Measurements from ENCODE around the gene GFER.
A peak's percentile ranks its signal among the peaks of the same experiment; 100 is the strongest.

GFER gene

DNA sequence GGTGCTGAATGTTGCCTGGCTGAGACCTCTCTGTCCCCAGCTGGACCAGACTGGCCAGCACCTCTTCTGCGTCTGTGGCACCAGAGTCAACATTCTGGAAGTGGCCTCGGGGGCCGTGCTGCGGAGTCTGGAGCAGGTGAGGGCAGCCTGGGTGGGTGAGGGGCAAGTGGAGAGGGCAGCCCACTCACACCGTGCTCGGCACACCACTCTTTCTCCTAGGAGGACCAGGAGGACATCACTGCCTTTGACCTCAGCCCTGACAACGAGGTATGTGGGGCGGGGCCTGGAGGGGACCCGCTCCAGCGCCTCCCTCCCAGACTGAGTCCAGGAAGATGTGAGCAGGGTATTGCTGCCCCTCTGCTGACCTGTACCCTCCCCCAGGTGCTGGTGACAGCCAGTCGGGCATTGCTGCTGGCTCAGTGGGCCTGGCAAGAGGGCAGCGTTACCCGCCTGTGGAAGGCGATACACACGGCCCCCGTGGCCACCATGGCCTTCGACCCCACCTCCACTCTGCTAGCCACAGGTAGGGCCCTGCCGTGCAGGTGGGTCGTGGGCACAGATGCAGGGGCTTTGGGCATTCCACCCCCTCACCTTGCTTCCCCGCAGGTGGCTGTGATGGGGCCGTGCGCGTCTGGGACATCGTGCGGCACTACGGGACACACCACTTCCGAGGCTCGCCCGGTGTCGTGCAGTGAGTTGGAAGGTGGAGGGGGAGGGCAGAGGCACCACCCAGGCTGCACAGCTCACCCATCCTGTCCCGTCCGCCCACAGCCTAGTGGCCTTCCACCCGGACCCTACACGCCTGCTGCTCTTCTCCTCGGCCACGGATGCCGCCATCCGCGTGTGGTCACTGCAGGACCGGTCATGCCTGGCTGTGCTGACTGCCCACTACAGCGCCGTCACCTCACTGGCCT lies 9.6 kb upstream of the GFER start:
- DNase-seq (ENCODE audit: low spot score): no peak

GRCh38 chr16:1975432-1976215 lies 8.4 kb upstream of the GFER start:
- DNase-seq (ENCODE audit: low spot score): no peak

DNA sequence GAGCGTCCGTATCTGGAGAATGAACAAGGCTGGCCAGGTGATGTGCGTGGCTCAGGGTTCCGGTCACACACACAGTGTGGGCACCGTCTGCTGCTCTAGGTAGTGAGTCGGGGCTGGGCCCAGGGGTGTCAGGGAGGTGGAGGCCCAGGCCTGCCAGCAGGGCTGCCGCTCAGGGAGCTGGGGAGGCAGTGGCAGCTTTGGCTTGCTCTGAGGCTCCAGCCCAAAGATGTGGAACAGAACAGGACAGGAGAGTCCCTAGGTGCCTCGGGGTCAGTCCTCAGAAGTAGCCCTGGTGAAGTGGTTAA lies 7.8 kb upstream of the GFER start:
- DNase-seq (ENCODE audit: low spot score): no peak

DNA sequence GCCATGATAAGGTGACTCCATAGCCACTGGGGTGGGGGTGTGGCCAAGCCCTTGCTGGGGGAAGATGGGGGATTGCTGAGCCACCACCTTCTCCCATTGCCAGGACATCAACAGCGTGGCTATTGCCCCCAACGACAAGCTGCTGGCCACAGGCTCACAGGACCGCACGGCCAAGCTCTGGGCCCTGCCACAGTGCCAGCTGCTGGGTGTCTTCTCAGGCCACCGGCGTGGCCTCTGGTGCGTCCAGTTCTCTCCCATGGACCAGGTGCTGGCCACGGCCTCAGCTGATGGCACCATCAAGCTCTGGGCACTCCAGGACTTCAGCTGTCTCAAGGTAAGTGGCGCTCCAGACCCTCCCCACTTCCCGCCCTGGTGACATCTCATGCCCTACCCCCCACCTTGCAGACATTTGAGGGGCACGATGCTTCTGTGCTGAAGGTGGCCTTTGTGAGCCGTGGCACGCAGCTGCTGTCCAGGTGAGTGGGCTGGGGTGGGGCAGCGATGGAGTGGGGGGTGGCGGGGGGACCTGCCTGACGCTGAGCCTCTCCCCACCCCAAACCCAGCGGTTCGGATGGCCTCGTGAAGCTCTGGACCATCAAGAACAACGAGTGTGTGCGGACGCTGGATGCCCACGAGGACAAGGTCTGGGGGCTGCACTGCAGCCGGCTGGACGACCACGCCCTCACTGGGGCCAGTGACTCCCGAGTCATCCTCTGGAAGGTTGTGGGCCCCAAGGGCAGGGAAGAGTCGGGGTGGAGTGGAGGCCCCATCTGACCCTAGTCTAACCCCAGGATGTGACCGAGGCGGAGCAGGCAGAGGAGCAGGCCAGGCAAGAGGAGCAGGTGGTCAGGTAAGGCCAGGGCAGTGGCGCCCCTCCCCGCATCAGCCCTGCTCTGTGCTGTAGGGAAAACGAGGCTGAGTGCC lies 6.8 kb upstream of the GFER start:
- DNase-seq (ENCODE audit: low spot score): no peak

GRCh38 chr16:1977875-1978268 lies 6.1 kb upstream of the GFER start:
- DNase-seq (ENCODE audit: low spot score): no peak

DNA sequence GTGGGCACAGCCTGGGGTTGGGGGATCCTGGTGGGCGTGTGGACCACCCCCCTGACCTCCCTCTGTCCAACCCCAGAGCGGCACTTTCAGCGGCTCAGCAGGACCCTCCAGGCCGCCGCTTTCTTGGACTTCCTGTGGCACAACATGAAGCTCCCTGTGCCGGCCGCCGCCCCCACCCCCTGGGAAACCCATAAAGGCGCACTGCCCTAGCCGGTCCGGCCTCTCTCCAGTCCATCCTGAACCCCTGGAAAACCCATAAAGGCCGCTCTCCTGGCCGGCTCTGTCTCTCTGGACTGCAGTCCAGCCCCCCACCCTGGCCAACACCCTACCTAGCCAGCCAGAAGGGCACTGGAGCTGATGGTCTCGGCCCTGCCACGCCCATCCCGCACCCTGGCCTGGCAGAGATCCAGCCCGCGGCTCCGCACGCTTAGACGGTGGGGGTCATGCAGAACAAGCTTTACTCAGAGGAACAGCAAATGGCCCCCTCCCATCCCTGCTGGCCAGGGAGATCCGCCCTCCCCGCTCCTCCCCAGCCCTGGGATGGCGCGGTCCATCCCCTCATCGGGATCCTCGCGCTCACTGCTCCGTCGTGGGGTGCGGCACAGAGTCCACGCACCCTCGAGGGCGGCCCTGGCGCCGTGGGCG lies 5.4 kb upstream of the GFER start:
- no peak for DNase-seq (ENCODE audit: low spot score)

GRCh38 chr16:1979271-1980029 lies 4.5 kb upstream of the GFER start:
- DNase-seq (ENCODE audit: low spot score): no peak

GRCh38 chr16:1980030-1980769 lies 3.8 kb upstream of the GFER start:
- no peak for DNase-seq (ENCODE audit: low spot score)

DNA sequence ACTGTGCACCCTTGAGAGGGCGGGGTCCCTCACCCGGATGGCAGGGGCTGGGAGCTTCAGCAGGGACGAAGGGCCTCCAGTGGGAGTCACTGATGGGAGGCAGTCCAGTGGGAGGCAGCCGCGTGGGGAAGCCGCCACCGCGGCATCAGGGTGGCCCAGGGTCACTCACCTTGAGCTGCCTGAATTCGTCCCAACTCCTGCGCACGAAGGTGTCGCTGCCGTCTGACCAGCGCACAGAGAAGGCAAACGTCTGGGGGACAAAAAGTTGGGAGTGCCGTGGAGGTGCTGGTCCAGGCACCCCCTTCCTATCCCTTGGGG lies 3.3 kb upstream of the GFER start:
- DNase-seq (ENCODE audit: low spot score): no peak

- DNase-seq (ENCODE audit: low spot score): no peak
These were observed 2.6 kb upstream of the GFER start, which contains the start of gene NOXO1 for GRCh38 chr16:1981398-1981836. NOXO1 (minus strand) TSS chr16:1981469; CDS start chr16:1981179, 290 bp downstream.

DNA sequence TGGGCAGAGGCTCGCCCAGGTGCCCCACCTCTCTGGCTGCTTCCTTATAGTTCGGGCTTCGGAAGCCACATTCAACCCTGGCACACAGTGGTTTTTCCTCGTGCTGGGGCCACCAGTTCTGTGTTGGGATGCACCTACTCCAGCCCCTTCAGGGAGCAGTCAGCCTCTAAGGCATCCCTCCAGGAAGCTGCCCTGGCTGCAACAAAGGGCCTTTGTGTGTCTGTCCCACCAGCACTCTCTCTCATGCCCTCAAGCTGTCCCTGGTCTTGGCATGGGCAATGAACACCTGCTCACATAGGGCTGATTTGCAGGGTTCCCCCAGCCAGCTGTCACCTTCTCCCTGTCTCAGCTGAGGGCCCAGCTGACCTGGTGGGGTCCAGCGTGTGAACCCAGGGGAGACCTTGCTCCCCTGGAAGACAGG lies 2.0 kb upstream of the GFER start:
- DNase-seq (ENCODE audit: low spot score): no peak

GRCh38 chr16:1982991-1983543 lies 926 bp upstream of the GFER start:
- no peak for DNase-seq (ENCODE audit: low spot score)

GRCh38 chr16:1984347-1985225 lies 593 bp downstream of the GFER start:
- peak; percentile 31 for DNase-seq (ENCODE audit: low spot score)

DNA sequence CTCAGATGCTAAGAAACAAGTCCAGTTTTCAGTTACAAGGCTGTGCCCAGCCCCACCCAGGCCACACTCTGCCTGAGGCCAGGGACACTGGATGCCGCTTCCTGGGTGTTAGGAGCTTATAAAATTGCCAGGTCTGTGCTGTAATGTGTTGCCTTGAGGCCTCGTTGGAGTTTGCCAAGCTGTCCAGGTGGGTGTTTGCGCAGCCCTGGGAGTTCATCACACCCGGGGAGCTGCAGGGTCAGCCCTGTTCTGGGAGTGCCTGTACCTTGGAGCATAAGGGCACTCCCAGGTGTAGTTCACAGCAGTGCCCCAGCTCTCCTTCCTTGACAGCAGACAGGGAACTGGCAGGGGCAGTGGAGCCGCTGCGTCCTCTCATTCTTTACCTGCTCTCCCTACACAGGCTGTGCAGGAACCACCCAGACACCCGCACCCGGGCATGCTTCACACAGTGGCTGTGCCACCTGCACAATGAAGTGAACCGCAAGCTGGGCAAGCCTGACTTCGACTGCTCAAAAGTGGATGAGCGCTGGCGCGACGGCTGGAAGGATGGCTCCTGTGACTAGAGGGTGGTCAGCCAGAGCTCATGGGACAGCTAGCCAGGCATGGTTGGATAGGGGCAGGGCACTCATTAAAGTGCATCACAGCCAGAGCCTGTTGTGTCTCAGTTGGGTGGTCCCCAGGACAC lies 1.6 kb downstream of the GFER start:
- no peak for DNase-seq (ENCODE audit: low spot score)

DNA sequence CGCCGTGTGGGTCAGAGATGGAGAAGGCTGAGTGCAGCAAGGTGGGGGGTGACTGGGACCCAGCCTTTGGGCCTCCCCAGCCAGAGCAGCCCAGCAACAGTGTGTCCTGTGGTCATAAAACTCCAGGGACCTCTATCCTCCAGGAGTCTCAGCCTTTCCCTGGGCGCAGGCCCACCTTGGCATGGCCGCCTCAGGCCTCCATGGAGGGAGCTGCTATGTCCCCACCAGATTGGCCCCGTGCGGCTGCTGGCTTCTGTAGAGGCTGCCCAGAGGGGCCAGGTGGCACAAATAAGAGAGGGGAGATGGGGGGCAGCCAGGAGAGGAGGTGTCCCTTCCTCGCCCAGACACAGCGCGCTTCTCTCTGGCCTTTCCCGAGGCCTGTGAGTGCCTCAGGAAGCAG lies 3.2 kb downstream of the GFER start:
- no peak for DNase-seq (ENCODE audit: low spot score)

DNA sequence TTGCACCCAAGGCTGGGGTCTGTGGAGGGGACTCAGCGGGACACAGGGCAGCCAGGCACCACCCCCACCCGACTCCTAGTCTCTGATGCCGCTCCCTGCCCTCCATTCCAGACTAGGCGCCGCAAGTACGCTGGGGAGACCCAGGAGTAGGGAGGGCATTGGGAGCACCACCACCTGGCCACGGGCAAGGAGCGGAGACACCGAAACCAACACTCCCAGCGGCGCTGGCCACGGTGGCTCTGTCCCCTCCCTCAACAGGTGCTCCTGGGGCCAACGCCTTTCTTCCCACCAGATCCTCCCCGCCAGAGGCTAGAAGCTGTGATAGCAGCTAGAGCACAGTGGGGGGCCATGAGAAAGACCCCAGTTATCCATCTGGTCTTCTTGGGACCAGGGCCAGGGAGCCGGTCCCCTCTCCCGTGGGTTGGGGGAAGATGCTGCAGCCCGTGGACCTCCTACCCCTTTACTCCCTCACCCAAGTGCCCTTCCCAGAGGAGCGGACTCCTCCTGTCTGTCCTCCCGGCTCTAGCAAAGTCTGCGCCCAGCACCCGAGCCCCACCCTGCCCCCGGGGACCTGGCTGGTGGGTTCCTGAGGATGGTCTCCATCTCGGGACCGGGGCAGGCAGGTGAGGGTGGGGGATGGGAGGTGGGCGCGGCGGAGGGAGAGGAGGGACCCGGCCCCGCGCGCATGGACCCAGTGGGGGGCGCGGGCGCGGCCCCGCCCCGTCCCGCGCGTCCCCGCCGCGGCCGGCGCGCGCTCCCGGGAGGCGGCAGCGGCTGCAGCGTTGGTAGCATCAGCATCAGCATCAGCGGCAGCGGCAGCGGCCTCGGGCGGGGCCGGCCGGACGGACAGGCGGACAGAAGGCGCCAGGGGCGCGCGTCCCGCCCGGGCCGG lies 5.5 kb downstream of the GFER start, which contains the start of gene SYNGR3:
SYNGR3 (plus strand) TSS at position 762 of the 892 bp plus-strand sequence. CDS start 133 bp downstream, outside the sequence.
- peak; percentile 47 for DNase-seq (ENCODE audit: low spot score)

GRCh38 chr16:1990101-1990350 lies 6.0 kb downstream of the GFER start:
- no peak for DNase-seq (ENCODE audit: low spot score)
